DMS53 treated with DMSO at 0.1 percent for 48 hours (cell line): ENCODE results near the gene PTPRD.

Experiments
- DNase-seq: peaks from one replicate; lab custom pipeline; 2025; ENCODE audit not compliant: unreplicated experiment; lab: John Stamatoyannopoulos, UW

Gene PTPRD

GRCh38 chr9:8880060-8880459, 1732.7 kb downstream of the PTPRD start:
- peak; percentile 48 for DNase-seq

DNA sequence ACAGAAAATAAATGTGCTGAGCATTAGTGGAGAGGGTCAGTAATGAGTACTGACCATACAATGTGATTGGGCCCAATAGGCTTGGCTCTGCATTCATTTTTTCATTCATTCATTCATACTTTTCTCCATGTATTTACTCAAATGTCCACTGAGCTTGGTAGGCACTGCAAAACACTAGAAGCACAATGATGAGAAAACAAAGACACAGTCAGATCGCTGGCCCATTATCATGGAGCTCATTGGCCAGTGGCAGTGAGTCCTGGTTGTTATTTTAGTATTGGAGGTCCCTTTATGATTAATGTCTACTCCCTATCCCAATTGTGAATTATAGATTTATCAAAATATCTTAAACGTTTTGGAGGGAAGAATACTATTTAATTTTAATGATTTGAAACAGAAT, 1733.5 kb downstream of the PTPRD start:
- no peak for DNase-seq

DNA sequence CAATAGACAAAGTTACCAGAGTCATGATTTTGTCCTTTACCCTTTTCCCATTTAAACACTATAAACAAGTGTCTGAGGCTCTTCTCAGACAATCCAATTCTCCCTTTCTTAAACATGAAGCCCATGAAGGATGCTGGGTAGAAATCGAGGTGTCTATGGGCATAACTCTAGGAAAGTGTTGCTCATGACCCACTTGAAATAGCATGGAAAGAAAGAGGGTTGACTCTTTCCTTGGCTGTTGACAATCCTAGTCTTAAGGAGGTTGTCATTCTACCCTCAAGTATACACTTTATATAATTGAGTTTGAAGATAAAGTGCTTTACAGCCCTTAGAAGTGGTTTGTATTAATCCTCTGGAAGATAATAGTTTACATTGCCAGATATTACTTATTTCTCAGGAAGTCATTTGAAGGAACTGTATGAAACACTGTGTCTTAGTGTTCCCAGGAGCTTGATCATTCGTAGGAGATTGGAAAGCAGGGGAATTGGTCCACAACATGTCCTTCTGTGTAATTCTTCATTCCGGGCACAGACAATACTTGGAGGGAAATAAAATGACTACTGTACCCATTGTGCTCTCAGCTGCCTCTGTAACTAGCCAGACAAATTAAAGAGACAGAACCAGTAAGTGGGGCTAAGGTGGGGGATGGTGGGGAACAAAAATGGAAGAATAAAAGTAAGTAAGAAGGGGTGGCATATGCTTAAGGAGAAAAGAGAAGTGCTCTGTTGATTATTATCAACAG, 1734.9 kb downstream of the PTPRD start:
- no peak for DNase-seq

GRCh38 chr9:8876303-8876702, 1736.5 kb downstream of the PTPRD start:
- DNase-seq, result no peak

- no peak for DNase-seq
Measured at GRCh38 chr9:8874482-8874881, 1738.3 kb downstream of the PTPRD start.

DNA sequence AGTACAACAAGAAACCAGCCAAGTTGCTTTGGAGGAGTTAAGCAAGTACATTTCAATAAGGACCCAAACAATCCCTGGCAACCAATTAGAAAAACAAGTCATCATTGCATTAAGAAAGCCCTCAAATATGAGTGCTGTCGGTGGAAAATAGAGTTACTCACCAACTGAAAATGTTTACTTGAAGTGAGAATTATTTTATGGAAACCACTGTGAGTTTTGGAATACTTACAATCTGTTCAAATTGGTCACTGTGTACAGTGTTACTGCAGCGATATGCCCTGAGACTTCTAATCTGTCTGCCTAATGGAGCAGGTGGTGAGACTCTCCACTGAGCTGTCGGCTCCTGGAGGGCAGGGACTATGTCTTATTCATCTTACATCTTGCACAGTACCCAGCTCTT, 1740.0 kb downstream of the PTPRD start:
- no peak for DNase-seq

DNA sequence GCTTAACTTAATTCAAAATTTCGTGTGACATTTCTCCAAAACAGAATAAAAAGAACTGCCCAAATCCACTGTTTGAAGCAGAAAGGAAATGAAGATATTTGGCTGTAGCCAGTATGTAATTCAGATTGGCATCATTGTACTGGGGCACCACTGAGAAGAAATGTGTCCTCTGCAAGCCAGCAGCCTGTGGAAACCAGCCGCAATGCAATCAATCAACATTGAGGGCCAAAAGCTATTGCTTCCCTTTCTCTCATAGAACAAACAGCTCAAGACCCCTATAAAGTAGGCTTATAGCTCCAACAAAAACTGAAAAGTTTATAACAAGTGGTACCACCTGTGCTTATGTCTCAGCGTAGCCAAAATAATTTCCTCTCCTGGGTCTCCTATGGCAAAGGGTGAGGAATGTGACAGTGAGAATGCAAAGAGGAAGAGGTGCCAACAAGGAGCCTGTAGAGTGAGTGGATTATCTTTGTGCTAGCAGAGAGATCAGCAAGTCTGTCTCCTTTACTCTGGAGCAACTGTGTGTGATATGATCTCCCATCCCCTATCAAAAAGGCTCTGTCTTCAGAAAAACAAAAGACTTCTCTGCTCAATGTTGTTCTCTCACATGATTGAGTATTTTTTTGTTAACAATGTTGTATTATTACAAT, 1740.9 kb downstream of the PTPRD start:
- no peak for DNase-seq

DNA sequence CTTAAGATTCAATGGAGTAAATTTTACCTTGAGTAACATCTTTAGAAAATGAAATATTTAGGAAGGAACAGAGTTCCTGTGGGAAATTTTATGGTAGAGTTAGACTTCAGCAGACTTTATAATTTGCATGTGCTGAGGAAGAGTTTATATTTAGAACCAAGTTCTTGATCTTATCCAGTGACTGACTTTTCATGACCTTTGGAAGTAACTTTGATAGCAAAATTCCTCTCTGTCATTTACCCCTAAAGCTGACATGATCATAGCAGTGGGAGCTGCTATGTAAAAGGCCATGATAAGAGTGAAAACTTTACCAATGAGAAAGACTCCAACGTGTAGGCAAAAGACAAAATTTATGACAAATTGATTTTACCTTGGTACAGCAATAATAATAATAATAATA, 1741.4 kb downstream of the PTPRD start:
- DNase-seq, result no peak

DNA sequence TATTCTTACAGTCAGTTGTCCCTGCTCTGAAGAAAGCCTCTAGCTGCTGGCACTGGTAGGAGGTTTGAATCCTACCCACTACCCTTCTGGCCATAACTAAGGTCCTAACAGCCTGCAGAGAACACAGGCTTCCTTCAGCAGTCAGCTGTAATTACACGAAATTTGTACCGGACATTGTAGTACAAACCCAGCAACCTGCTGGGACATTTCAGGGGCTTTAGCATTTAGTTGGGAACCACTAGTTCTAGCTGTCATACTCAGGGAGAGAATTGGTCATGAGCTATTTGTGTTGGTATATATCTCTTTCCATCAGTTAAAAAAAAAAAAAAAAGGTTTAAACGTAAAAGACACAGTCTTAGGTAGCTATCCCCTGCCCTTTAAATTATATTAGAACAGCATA, 1743.0 kb downstream of the PTPRD start:
- DNase-seq, result no peak

DNA sequence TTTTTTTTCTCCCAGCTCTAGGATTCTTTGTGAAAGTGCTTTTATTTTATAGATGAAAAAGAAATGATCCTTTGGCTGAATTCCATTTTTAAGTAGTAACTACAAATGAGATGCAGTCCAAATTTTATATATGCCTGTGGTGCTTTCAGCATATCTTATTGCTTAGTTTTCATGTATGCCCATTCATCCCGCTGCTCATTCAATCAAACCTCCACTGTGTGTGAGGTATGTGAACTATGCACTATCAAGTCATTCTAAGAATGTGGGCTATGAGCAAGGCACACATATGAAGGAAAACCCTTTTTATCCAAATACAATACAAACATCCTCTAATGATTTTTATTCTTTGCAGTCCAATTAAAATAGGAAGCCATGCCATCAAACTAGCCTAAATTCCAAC, 1744.2 kb downstream of the PTPRD start:
- DNase-seq, result no peak

DNA sequence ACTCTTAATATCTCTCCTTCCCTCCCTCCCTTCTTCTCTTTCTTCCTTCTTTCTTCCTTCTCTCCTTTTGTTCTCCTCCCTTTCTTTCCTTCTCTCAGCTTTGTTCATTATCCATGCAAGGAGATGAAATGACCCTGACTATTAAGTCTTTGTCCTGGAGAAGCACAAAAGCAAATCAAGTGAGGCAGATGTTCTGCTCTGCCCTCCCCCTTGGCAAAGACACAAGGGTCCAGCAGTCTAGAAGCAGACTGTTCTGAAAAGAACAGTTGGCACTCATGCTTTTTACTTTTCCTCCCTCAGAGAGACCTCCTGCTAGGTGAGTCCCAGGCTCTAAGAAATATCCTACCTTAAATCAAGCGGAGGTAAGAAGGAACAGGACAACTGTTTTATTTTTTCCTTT, 1745.7 kb downstream of the PTPRD start:
- DNase-seq, result no peak

GRCh38 chr9:8864545-8864896, 1748.3 kb downstream of the PTPRD start:
- DNase-seq, result no peak

- no peak for DNase-seq
Measured at GRCh38 chr9:8863886-8864544, 1748.8 kb downstream of the PTPRD start.

- DNase-seq, result no peak
Measured at GRCh38 chr9:8863069-8863468, 1749.7 kb downstream of the PTPRD start.

DNA sequence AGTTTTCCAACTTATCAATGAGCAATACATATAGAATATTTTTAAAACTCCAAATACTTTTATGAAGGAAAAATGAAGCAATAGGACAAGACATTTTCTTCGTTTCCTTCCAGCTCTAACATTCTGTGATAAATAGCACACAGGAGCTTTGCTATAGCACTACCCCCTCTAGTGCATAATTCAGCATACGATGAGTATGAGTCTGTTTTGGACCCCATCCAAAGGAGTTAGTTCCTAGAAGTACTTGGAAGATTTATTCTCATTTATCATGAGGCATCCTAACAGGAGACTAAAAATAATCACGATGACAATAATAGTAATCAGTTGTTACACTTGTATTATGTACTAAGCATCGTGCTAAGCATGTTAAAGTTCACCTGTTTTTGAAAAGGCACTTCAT, 1751.9 kb downstream of the PTPRD start:
- DNase-seq, result no peak

GRCh38 chr9:8860086-8860485, 1752.7 kb downstream of the PTPRD start:
- no peak for DNase-seq

DNA sequence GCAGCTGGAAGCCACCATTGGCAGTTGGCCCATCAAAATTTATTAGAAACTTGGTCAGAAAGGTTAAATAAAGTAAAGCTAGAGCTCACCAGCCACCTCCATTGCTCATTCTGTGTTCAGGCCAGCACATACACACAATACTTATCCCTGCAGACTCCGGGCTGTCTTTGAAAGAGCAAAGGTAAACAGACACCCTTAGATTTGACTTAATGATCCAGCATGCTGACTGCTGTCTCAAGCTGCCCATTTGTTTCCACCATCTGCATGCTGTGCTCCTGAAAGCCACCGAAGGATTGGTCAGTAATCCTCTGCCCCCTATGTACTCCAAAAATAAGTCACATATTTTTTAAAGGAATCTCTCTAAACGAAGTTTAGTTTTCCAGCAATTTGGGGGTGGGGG, 1753.4 kb downstream of the PTPRD start:
- no peak for DNase-seq

DNA sequence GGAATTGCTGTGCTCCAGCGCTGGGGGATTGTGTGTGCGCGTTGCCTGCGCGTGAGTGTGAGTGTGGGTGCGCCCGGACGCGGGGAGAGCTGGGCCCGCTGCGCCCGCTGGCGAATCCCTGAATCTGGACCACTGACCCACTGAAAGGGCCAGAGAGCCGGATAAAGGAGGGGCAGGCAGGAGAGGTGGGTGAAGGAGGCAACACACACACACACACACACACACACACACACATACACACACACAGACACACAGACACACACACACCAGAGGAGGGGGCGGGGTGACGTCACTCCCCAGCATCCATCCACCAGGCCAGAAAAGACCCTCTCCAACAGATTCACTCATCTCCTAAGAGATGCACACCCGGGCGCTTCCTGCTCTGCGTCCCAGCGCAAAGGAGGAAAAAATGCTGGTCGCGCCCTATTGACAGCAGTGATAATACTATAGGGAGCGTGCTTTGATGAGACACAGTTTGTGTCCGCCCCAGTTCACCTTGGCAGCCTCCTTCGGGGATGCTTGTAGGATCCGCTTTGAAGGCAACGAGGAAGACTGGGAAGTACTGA, 1754.1 kb downstream of the PTPRD start:
- DNase-seq, result peak; percentile 8

- DNase-seq, result peak; percentile 21
Measured at GRCh38 chr9:8857926-8858595, 1754.7 kb downstream of the PTPRD start.

- DNase-seq, result peak; percentile 7
Measured at GRCh38 chr9:8857068-8857925, 1755.5 kb downstream of the PTPRD start.
